Astrocyte (in vitro differentiated cells and primary cell): ENCODE data around the gene TTYH2.

ENCODE experiments used
- EZH2 ChIP-seq: IDR thresholded peaks from 2 replicates; pipeline ENCODE4 v1.6.1; 2012; ENCODE audit warnings: mild to moderate bottlenecking, low read length, inconsistent platforms; ENCODE audit not compliant: insufficient read depth
- TF ChIP-seq, protein P1 (sequence below): IDR thresholded peaks from 2 replicates; pipeline ENCODE4 v1.5.1; 2011; ENCODE audit warnings: low read depth, mild to moderate bottlenecking, inconsistent platforms, low read length, moderate library complexity; ENCODE audit not compliant: insufficient read depth

DNA sequence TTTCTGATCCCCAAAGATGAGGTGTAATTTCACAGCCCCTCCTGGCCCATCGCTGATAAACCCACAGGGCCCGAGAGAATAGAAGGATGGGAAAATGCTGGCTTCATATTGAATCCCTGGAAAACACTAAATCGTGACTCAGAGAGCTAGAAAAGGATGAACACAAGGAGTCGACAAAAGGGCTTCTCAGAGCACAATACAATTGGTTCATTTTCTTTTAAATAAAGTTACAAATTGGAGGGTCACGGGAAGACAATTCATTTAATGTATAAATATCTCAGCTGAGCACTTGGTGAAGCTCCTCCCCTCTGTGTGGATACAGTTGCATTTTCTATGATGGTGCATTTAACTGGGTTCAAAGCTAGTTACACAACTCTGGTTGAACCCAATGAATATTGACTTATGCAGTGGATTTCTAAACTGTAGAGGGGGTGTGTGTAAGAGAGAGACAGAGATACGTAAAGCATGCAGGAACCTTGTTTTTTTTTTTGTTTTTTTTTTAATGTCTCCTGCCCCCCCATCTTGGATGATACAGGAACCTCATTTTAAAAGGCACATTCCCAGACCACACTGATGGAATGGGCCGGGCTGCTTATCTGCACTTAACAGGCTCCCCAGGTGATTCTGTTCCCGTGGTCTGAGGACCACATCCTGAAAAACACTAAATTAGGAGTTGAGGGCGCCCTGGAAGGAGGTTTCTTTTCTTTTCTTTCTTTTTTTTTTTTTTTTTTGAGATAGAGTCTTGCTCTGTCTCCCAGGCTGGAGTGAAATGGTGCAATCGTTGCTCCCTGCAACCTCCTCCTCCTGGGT, 14.1 kb downstream of the TTYH2 start:
- TF ChIP-seq, protein P1, sequence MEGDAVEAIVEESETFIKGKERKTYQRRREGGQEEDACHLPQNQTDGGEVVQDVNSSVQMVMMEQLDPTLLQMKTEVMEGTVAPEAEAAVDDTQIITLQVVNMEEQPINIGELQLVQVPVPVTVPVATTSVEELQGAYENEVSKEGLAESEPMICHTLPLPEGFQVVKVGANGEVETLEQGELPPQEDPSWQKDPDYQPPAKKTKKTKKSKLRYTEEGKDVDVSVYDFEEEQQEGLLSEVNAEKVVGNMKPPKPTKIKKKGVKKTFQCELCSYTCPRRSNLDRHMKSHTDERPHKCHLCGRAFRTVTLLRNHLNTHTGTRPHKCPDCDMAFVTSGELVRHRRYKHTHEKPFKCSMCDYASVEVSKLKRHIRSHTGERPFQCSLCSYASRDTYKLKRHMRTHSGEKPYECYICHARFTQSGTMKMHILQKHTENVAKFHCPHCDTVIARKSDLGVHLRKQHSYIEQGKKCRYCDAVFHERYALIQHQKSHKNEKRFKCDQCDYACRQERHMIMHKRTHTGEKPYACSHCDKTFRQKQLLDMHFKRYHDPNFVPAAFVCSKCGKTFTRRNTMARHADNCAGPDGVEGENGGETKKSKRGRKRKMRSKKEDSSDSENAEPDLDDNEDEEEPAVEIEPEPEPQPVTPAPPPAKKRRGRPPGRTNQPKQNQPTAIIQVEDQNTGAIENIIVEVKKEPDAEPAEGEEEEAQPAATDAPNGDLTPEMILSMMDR: no peak
- TF ChIP-seq EZH2: no peak
